OCI-LY3 (cell line): Measurements from ENCODE around the gene XPOT.

Experiments
- EZH2phosphoT487 ChIP-seq: fragments of 200-600 bp; shearing (Covaris generic); IDR thresholded peaks from 2 replicates; pipeline ENCODE4 v1.6.1; 2018; ENCODE audit warnings: antibody characterized with exemption, mixed run types, low read depth
- TF ChIP-seq, protein P1 (sequence below): fragments of 200-600, 300-600 bp; sonication (generic); IDR thresholded peaks from 2 replicates; pipeline ENCODE4 v1.5.1; 2014; ENCODE audit warnings: antibody characterized with exemption, low read length, low read depth

DNA sequence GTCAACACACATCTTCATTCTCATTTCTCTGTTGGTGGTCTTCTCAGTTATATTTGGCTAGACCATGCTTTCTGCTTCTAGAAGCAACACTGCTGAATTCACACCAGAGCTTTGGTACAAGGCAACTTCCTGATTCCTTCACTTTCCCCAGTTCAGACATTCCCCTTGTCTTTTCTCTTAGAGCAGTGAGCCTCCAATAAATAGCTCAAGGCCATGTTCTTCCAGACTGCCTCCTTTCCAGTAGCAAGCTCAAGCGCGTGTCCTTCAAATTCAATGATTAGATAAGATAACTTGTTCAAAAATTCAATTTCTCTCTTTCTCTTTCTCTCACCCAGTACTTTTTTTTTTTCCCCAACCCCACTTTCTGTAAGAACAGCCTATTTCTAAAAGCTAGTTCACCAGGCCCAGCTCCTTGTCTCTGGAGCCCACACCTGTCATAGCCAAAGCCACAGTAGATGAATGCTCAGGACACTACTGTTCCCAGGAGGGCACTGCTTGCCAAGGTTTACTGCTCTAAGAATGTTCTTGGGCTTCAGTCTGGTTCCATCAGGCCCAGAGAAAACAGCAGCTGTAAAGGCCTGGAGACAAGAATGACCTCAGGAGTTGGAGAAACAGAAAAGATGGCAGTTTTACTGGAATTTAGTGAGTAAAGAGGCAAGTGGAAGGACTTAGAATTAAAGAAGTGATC, 65.4 kb downstream of the XPOT start:
- TF ChIP-seq, protein P1, sequence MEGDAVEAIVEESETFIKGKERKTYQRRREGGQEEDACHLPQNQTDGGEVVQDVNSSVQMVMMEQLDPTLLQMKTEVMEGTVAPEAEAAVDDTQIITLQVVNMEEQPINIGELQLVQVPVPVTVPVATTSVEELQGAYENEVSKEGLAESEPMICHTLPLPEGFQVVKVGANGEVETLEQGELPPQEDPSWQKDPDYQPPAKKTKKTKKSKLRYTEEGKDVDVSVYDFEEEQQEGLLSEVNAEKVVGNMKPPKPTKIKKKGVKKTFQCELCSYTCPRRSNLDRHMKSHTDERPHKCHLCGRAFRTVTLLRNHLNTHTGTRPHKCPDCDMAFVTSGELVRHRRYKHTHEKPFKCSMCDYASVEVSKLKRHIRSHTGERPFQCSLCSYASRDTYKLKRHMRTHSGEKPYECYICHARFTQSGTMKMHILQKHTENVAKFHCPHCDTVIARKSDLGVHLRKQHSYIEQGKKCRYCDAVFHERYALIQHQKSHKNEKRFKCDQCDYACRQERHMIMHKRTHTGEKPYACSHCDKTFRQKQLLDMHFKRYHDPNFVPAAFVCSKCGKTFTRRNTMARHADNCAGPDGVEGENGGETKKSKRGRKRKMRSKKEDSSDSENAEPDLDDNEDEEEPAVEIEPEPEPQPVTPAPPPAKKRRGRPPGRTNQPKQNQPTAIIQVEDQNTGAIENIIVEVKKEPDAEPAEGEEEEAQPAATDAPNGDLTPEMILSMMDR, result no peak
- TF ChIP-seq EZH2phosphoT487, result no peak
